Endothelial cell of umbilical vein (primary cell): ENCODE results near the gene EMB. TPM values are rescaled to one million over a fixed set of nuclear protein-coding genes. Genes with fewer than 3 reads are reported as not detected.
"Not testable (repeated sequence)": the region's sequence is repeated elsewhere in the genome, so short reads cannot be mapped to it uniquely, and the experiment has no call there.

Experiments used
- BruUV-seq: library from RNA; stranded (reverse); fragments of 400-500 nt; replicated peaks from 2 replicates; lab custom pipeline; 2021; lab: Mats Ljungman, UMichigan
- CTCF ChIA-PET: fragments of 300-600, 350-600 bp; sonication (Branson Sonifier 250); formaldehyde crosslinking; loops from one replicate; lab custom pipeline; 2021; ENCODE audit warnings: antibody characterized with exemption, inconsistent platforms; lab: Charles Lee
- POLR2A ChIA-PET: fragments of 300-600, 350-600 bp; sonication (Branson Sonifier 250); formaldehyde crosslinking; loops from one replicate; lab custom pipeline; 2021; ENCODE audit warnings: antibody characterized with exemption, inconsistent platforms; lab: Charles Lee
- DNase-seq: peaks from one replicate; pipeline ENCODE4 v3.0.0-alpha.2; 2011; ENCODE audit warnings: low read depth, low spot score
- FAIRE-seq: peaks from 2 replicates; lab custom pipeline; 2011; peaks lifted over from hg19 to GRCh38; lab: Jason Lieb, UNC
- H2AFZ ChIP-seq: 2 replicates; pipeline ENCODE4 v1.6.0; 2012; ENCODE audit warnings: low read depth, low read length, control low read depth, inconsistent platforms
- H3K27ac ChIP-seq: 2 replicates; pipeline ENCODE4 v1.5.1; 2011; ENCODE audit warnings: low read depth, mild to moderate bottlenecking, control low read depth, low read length, moderate library complexity; ENCODE audit not compliant: insufficient read depth
- H3K27me3 ChIP-seq, 2 experiments: 2 replicates each; pipeline versions ENCODE4 v1.6.0 to v1.6.1; 2011; ENCODE audit warnings: low read length in 2 of 2, mixed read lengths in 1 of 2; ENCODE audit not compliant: control insufficient read depth in 2 of 2, insufficient read depth in 2 of 2
- H3K36me3 ChIP-seq, 2 experiments: 2 replicates in 1 of 2; 3 replicates in 1 of 2; pipeline ENCODE4 v1.5.1; 2011; ENCODE audit warnings: low read length in 2 of 2, mild to moderate bottlenecking in 1 of 2, moderate library complexity in 1 of 2; ENCODE audit not compliant: control insufficient read depth in 2 of 2, insufficient read depth in 2 of 2; ENCODE audit errors: extremely low read depth in 1 of 2
- H3K4me1 ChIP-seq: 3 replicates; pipeline ENCODE4 v1.5.1; 2011; ENCODE audit warnings: mild to moderate bottlenecking, low read length; ENCODE audit not compliant: control insufficient read depth, insufficient read depth; ENCODE audit errors: extremely low read depth
- H3K4me2 ChIP-seq: 2 replicates; pipeline ENCODE4 v1.6.1; 2011; ENCODE audit warnings: low read length, control low read depth, mixed read lengths; ENCODE audit not compliant: insufficient read depth
- H3K4me3 ChIP-seq, 3 experiments: fragments of 200-600 bp in 1 of 3; sonication (generic), shearing (Covaris generic) in 1 of 3; replicated peaks in 1 of 3; 2 replicates each; pipeline ENCODE4 v1.5.1; 2011 to 2016; ENCODE audit warnings: control low read depth in 3 of 3, low read length in 3 of 3, mild to moderate bottlenecking in 2 of 3, inconsistent platforms in 1 of 3, low read depth in 1 of 3, moderate library complexity in 1 of 3; ENCODE audit not compliant: insufficient read depth in 1 of 3
- H3K79me2 ChIP-seq: 2 replicates; pipeline ENCODE4 v1.6.0; 2012; ENCODE audit warnings: low read length, inconsistent platforms; ENCODE audit not compliant: control insufficient read depth, insufficient read depth
- H3K9ac ChIP-seq: replicated peaks from 2 replicates; pipeline ENCODE3; 2011; ENCODE audit warnings: low read length, control low read depth; ENCODE audit not compliant: insufficient read depth; ENCODE audit errors: extremely low read depth
- H3K9me1 ChIP-seq: replicated peaks from 3 replicates; pipeline ENCODE4 v1.6.0; 2011; ENCODE audit warnings: mild to moderate bottlenecking, low read length; ENCODE audit not compliant: control insufficient read depth, insufficient read depth; ENCODE audit errors: extremely low read depth
- H3K9me3 ChIP-seq: replicated peaks from 2 replicates; pipeline ENCODE4 v1.5.1; 2012; ENCODE audit warnings: low read length, inconsistent platforms; ENCODE audit not compliant: control insufficient read depth, insufficient read depth
- H4K20me1 ChIP-seq: replicated peaks from 2 replicates; pipeline ENCODE3; 2011; ENCODE audit warnings: mild to moderate bottlenecking, low read length; ENCODE audit not compliant: control insufficient read depth, insufficient read depth; ENCODE audit errors: extremely low read depth
- dilution Hi-C: fragments of 300-500 bp; cut with MboI; formaldehyde crosslinking; loops from one replicate; pipeline ENCODE4 v1.15.0; 2019; ENCODE audit warnings: low sequenced_read_pairs; ENCODE audit not compliant: extremely low pct_ligation_motif_present
- intact Hi-C: fragments of 100-400 bp; cut with micrococcal nuclease; formaldehyde crosslinking; loops from one replicate; pipeline ENCODE4 v1.10.0; 2022
- polyA plus RNA-seq, 4 experiments: library from polyadenylated mRNA; depleted of rRNA in 3 of 4; stranded (reverse) in 3 of 4; unstranded in 1 of 4; fragments of >200 nt; gene quantifications; 2 replicates each; pipeline versions ENCODE4 v1.2.1 to v1.2.3, GENCODE V29; 2011 to 2012; ENCODE audit warnings: missing spikeins in 1 of 4
- total RNA-seq: library from RNA; stranded (reverse); gene quantifications from 2 replicates; pipeline ENCODE4 v1.2.3, GENCODE V29; 2021

EMB gene
- total and polyA plus RNA-seq, 2 donors (not counting 3 experiments of a cell fraction or from before 2014, with no cell fraction given): not detected

DNA sequence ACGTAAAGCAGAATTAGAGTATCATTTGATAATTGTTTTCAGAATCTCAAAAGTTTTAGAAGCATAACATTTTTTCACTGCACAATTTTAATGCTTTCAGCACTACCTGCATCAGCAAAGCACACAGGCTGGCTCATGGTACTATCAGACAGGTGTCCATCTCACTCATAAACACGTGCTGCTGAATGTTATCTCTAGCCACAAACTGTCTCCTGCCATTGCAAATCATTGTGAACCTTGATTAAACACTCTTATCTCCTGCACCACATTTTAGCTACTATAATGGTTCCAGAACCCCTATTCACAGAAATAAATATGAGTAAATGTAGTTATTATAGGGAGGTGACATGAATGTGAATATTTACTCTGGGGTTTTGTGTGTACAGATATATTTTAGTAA is 56.7 kb downstream of the EMB start:
- H3K4me3 ChIP-seq, H3K36me3 ChIP-seq, H3K27ac ChIP-seq, intact Hi-C loops, H4K20me1 ChIP-seq, BruUV-seq, H3K9me3 ChIP-seq, H3K4me1 ChIP-seq, dilution Hi-C loops, H2AFZ ChIP-seq, CTCF ChIA-PET, DNase-seq, H3K9ac ChIP-seq, POLR2A ChIA-PET, H3K4me2 ChIP-seq, FAIRE-seq, H3K9me1 ChIP-seq, H3K27me3 ChIP-seq, H3K79me2 ChIP-seq: not testable (repeated sequence)

DNA sequence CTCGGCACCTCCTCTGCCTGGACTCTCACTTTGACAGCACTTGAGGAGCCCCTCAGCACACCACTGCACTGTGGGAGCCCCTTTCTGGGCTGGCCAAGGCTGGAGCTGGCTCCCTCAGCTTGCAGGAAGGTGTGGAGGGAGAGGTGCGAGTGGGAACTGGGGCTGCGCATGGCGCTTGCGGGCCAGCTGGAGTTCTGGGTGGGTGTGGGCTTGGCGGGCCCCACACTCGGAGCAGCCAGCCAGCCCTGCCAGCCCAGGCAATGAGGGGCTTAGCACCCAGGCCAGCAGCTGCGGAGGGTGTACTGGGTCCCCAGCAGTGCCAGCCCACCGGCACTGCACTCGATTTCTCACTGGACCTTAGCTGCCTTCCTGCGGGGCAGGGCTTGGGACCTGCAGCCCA is 64.4 kb downstream of the EMB start:
- H3K4me1 ChIP-seq, intact Hi-C loops, CTCF ChIA-PET, H3K27ac ChIP-seq, dilution Hi-C loops, H2AFZ ChIP-seq, H3K9me3 ChIP-seq, H4K20me1 ChIP-seq, POLR2A ChIA-PET, DNase-seq, H3K9me1 ChIP-seq, H3K36me3 ChIP-seq, H3K79me2 ChIP-seq, BruUV-seq, H3K4me2 ChIP-seq, H3K9ac ChIP-seq, H3K27me3 ChIP-seq, H3K4me3 ChIP-seq, FAIRE-seq: not testable (repeated sequence)

DNA sequence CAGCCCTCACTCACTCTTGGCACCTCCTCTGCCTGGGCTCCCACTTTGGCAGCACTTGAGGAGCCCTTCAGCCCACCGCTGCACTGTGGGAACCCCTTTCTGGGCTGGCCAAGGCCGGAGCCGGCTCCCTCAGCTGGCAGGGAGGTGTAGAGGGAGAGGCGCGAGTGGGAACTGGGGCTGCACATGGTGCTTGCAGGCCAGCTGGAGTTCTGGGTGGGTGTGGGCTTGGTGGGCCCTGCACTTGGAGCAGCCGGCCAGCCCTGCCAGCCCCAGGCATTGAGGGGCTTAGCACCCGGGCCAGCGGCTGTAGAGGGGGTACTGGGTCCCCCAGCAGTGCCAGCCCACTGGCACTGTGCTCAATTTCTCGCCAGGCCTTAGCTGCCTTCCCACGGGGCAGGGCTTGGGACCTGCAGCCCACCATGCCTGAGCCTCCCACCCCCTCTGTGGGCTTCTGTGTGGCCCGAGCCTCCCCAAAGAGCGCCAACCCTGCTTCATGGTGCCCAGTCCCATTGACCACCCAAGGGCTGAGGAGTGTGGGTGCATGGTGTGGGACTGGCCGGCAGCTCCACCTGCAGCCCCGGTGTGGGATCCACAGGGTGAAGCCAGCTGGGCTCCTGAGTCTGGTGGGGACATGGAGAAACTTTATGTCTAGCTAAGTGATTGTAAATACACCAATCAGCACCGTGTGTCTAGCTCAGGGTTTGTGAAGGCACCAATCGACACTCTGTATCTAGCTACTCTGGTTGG is 71.6 kb downstream of the EMB start:
- H3K27me3 ChIP-seq, H3K4me1 ChIP-seq, H3K4me2 ChIP-seq, H3K9me3 ChIP-seq, BruUV-seq, dilution Hi-C loops, H3K79me2 ChIP-seq, FAIRE-seq, H2AFZ ChIP-seq, H3K36me3 ChIP-seq, H3K9ac ChIP-seq, POLR2A ChIA-PET, intact Hi-C loops, H3K27ac ChIP-seq, H3K9me1 ChIP-seq, CTCF ChIA-PET, DNase-seq, H3K4me3 ChIP-seq, H4K20me1 ChIP-seq: not testable (repeated sequence)
